Upper lobe of left lung (tissue), 4 donors: ENCODE measurements around the gene GCHFR.

Experiments used
- CTCF ChIP-seq, 6 experiments: fragments of 450-650 bp in 4 of 6; fragments of 200-600 bp in 2 of 6; sonication (generic) in 2 of 6; IDR thresholded peaks; one replicate each; pipeline ENCODE4 v1.5.1; 2016 to 2019; ENCODE audit warnings: antibody characterized with exemption in 6 of 6
- POLR2A ChIP-seq, 4 donors: fragments of 450-650 bp; IDR thresholded peaks; one replicate each; pipeline ENCODE4 v1.5.1; 2016 to 2017; ENCODE audit warnings: antibody characterized with exemption in 4 of 4, mild to moderate bottlenecking in 2 of 4

GRCh38 chr15:40722354-40722753 lies 41.5 kb upstream of the GCHFR start:
- TF ChIP-seq CTCF (IDR thresholded peaks at IDR 0.05) (no peak), POLR2A (IDR thresholded peaks at IDR 0.05) (no peak)
